Measurements from ENCODE around the gene POLR1H.

POLR1H gene

GRCh38 chr6:30074331-30075093 lies 13.4 kb downstream of the POLR1H start:
- peaks cover 21% of the 10 kb centered on the region; the same call in 1 of the 2 replicates for H3K4me1 ChIP-seq (ENCODE audit: control insufficient read depth, insufficient read depth, low read length)

GRCh38 chr6:30075094-30075789 lies 14.2 kb downstream of the POLR1H start, which contains the start of gene RNF39:
Gene RNF39, minus strand, starts transcription at chr6:30075769. Its CDS starts 184 bp downstream, at chr6:30075585.
- Histone ChIP-seq H3K9me3 (ENCODE audit: control insufficient read depth, insufficient read depth, low read length) (no peaks in the 10 kb centered on the region), H3K4me3 (ENCODE audit: low read depth, low read length) (peak within 1 kb of the TSS; percentile 68), H3K9ac (ENCODE audit: low read depth, low read length) (no peak within 1 kb of the TSS), H3K27ac (ENCODE audit: low read depth, low read length) (no peak within 1 kb of the TSS), H3K27me3 (ENCODE audit: control insufficient read depth, insufficient read depth, low read length) (peaks cover 96% of the 10 kb centered on the region), H3K4me1 (ENCODE audit: control insufficient read depth, insufficient read depth, low read length) (peaks cover 21% of the 10 kb centered on the region; the same call in 1 of the 2 replicates), H3K36me3 (ENCODE audit: control insufficient read depth, insufficient read depth, low read length) (no peaks in the 10 kb centered on the region)

More at GRCh38 chr6:30074331-30075093, 13.4 kb downstream of the POLR1H start:
- peak overlapping the region; percentile 68 for H3K4me3 ChIP-seq (ENCODE audit: low read depth, low read length)
- H3K9me3 ChIP-seq (ENCODE audit: control insufficient read depth, insufficient read depth, low read length) = no peaks in the 10 kb centered on the region
- no peaks in the 10 kb centered on the region for H3K36me3 ChIP-seq (ENCODE audit: control insufficient read depth, insufficient read depth, low read length)
- peaks cover 99% of the 10 kb centered on the region for H3K27me3 ChIP-seq (ENCODE audit: control insufficient read depth, insufficient read depth, low read length)
- no peak overlapping the region for H3K27ac ChIP-seq (ENCODE audit: low read depth, low read length)
- no peak overlapping the region for H3K9ac ChIP-seq (ENCODE audit: low read depth, low read length)

DNA sequence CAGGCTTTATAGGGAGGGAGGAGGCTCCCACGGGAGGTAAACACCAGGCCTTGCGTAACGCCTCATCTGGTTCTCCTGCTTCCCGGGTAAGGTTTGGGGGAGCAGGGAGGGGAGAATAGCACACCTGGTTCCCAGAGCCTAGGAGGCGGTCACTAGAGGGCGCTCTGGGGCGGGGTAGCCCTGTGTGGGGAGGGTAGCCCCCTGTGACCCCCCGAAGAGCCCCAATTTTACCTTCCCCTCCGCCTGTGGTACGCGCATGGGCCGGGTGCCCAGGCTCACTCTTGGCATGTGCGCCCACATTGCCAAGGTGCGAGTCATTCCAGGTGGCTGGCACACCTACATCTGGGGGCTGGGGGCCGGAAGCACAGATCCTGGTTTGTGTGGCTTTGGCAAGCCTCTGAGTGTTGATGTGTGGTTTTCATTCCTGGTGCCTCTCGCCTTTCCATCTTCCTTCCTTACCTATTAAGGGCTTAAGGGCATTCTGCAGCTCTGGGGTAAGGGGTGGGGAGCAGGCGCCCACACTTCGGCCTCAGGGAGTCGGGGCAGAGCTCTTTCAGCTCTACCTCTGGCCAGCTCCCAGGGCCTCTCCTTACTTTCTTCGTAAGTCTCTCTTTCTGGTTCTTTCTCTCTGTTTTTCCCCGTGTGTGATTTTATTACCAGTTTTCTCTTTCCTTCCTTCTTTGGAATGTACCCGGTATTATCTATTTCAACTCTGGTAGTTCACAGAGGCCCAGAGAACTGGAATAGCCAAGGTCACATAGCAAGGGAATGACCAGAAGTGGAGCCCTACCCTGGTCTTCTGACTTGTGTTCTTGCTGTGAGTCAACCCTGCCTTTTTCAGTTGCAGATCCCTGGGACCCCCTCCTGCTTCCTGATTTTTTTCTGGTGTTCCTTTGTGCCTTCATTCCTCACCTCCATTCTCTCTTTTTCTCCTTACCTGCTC lies 15.0 kb downstream of the POLR1H start:
- H3K9me3 ChIP-seq (ENCODE audit: control insufficient read depth, insufficient read depth, low read length) = no peaks in the 10 kb centered on the region
- H3K4me3 ChIP-seq (ENCODE audit: low read depth, low read length) = peak overlapping the region; percentile 68
- H3K27ac ChIP-seq (ENCODE audit: low read depth, low read length) = no peak overlapping the region
- no peaks in the 10 kb centered on the region for H3K36me3 ChIP-seq (ENCODE audit: control insufficient read depth, insufficient read depth, low read length)
- peaks cover 88% of the 10 kb centered on the region for H3K27me3 ChIP-seq (ENCODE audit: control insufficient read depth, insufficient read depth, low read length)
- H3K4me1 ChIP-seq (ENCODE audit: control insufficient read depth, insufficient read depth, low read length) = peaks cover 16% of the 10 kb centered on the region; the same call in 1 of the 2 replicates
- no peak overlapping the region for H3K9ac ChIP-seq (ENCODE audit: low read depth, low read length)

DNA sequence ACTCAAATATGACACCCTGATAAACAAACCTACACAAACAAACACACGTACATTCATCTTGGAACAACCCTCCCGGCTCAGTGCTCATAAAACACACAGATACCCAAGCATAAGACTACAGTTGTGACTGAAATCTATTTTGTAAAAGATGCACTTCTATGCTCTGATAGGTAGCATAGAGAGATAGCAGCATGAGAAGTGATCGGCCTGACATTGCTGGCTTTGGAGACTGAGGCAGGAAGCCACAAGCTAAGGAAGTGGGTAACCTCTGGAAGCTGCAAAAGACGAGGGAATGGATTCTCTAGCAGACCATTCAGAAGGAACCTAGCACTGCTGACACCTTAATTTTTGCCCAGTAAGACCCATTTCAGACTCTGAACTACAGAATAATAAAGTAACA lies 16.2 kb downstream of the POLR1H start:
- no peak overlapping the region for H3K4me3 ChIP-seq (ENCODE audit: low read depth, low read length)
- no peaks in the 10 kb centered on the region for H3K9me3 ChIP-seq (ENCODE audit: control insufficient read depth, insufficient read depth, low read length)
- peaks cover 12% of the 10 kb centered on the region; the same call in 1 of the 2 replicates for H3K4me1 ChIP-seq (ENCODE audit: control insufficient read depth, insufficient read depth, low read length)
- H3K36me3 ChIP-seq (ENCODE audit: control insufficient read depth, insufficient read depth, low read length) = no peaks in the 10 kb centered on the region
- H3K9ac ChIP-seq (ENCODE audit: low read depth, low read length) = no peak overlapping the region
- H3K27ac ChIP-seq (ENCODE audit: low read depth, low read length) = no peak overlapping the region
- H3K27me3 ChIP-seq (ENCODE audit: control insufficient read depth, insufficient read depth, low read length) = peaks cover 76% of the 10 kb centered on the region

GRCh38 chr6:30087876-30088275 lies 26.8 kb downstream of the POLR1H start:
- Histone ChIP-seq H3K9ac (ENCODE audit: low read depth, low read length) (no peak overlapping the region), H3K27ac (ENCODE audit: low read depth, low read length) (no peak overlapping the region), H3K9me3 (ENCODE audit: control insufficient read depth, insufficient read depth, low read length) (no peaks in the 10 kb centered on the region), H3K27me3 (ENCODE audit: control insufficient read depth, insufficient read depth, low read length) (peaks cover 14% of the 10 kb centered on the region; the same call in 1 of the 2 replicates), H3K4me3 (ENCODE audit: low read depth, low read length) (no peak overlapping the region), H3K4me1 (ENCODE audit: control insufficient read depth, insufficient read depth, low read length) (no peaks in the 10 kb centered on the region), H3K36me3 (ENCODE audit: control insufficient read depth, insufficient read depth, low read length) (no peaks in the 10 kb centered on the region)

DNA sequence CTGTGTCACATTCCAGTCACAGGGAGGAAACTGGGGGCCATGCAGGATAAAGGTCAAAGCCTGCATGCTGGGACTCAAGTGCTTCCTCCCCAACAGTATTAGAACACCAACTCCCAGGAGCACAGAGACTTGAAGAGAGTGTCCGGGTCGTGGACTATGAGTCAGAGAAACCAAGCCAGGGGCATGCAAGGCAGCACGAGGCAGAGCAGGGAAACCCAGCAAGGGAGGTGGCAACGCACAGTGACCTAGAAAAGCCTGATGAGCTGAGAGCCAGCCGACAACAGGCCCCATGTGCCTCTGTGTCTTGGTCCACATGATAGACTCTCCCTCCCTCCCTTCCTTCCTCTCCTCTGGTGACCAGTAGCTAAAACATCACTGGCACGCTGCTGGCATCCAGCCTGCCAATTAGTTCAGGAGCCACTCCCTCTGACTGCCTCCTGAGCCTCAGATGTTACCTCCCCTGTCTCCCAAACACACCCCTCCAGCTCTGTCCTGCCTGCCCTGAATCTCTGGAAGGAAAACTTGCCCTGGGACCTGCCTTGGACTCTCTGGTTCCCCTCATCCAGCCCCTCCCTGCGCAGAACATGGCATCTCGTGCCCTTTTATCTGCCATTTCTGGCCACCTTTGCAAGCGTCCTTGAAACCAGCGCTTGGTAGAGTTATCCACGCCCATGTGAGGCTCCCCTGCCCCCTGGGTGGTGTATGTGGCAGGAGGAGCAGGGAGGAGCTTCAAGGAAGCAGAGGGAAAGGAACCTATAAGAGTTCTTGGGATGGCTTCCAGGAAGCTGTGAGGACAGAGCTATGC lies 30.7 kb downstream of the POLR1H start:
- H3K27ac ChIP-seq (ENCODE audit: low read depth, low read length) = no peak overlapping the region
- no peaks in the 10 kb centered on the region for H3K9me3 ChIP-seq (ENCODE audit: control insufficient read depth, insufficient read depth, low read length)
- no peak overlapping the region for H3K4me3 ChIP-seq (ENCODE audit: low read depth, low read length)
- 0 out of 2 replicates have a peak, but pooled peaks cover 3% of the 10 kb centered on the region for H3K4me1 ChIP-seq (ENCODE audit: control insufficient read depth, insufficient read depth, low read length)
- H3K36me3 ChIP-seq (ENCODE audit: control insufficient read depth, insufficient read depth, low read length) = no peaks in the 10 kb centered on the region
- H3K27me3 ChIP-seq (ENCODE audit: control insufficient read depth, insufficient read depth, low read length) = peaks cover 43% of the 10 kb centered on the region
- H3K9ac ChIP-seq (ENCODE audit: low read depth, low read length) = no peak overlapping the region

GRCh38 chr6:30092852-30093543 lies 31.9 kb downstream of the POLR1H start:
- Histone ChIP-seq H3K4me3 (ENCODE audit: low read depth, low read length) (no peak overlapping the region), H3K9me3 (ENCODE audit: control insufficient read depth, insufficient read depth, low read length) (no peaks in the 10 kb centered on the region), H3K9ac (ENCODE audit: low read depth, low read length) (no peak overlapping the region), H3K27me3 (ENCODE audit: control insufficient read depth, insufficient read depth, low read length) (peaks cover 56% of the 10 kb centered on the region), H3K4me1 (ENCODE audit: control insufficient read depth, insufficient read depth, low read length) (0 out of 2 replicates have a peak, but pooled peaks cover 3% of the 10 kb centered on the region), H3K27ac (ENCODE audit: low read depth, low read length) (no peak overlapping the region), H3K36me3 (ENCODE audit: control insufficient read depth, insufficient read depth, low read length) (no peaks in the 10 kb centered on the region)

DNA sequence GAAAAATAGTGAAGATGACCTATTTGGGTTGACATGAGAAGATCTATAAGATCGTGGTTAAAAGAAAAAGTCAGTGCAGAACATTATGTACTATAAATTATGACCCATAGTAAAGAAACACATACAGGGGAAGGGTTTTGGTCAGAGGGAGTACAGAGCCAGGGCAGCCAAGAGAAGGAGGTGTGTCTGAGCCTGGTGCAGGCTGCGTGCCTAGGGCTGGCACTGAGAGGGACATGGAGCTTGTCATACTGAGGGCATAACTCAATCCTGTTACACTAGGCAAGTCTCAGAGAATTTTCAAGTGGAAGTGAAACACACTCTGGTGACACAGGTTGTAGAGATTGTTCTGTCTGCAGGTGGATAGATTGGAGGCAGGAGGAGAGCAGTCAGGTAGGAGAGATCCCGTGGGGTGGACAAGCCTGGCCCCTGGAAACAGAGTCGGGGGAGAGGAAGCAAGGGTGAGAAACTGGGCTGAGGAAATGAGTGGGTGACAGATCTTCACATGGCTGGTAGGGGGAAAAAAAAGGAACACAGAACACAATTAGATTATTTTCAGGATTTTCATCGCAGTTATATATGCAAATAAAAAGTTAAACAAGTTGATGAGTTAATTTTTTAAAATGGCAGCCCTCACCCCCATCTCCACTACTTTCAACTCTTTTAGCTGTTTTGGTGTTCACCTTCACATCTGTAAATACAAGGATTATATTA lies 33.0 kb downstream of the POLR1H start:
- no peak overlapping the region for H3K9ac ChIP-seq (ENCODE audit: low read depth, low read length)
- H3K36me3 ChIP-seq (ENCODE audit: control insufficient read depth, insufficient read depth, low read length) = no peaks in the 10 kb centered on the region
- H3K27me3 ChIP-seq (ENCODE audit: control insufficient read depth, insufficient read depth, low read length) = peaks cover 67% of the 10 kb centered on the region
- H3K4me3 ChIP-seq (ENCODE audit: low read depth, low read length) = no peak overlapping the region
- no peak overlapping the region for H3K27ac ChIP-seq (ENCODE audit: low read depth, low read length)
- no peaks in the 10 kb centered on the region for H3K9me3 ChIP-seq (ENCODE audit: control insufficient read depth, insufficient read depth, low read length)
- 0 out of 2 replicates have a peak, but pooled peaks cover 3% of the 10 kb centered on the region for H3K4me1 ChIP-seq (ENCODE audit: control insufficient read depth, insufficient read depth, low read length)

- no peaks in the 10 kb centered on the region for H3K36me3 ChIP-seq (ENCODE audit: control insufficient read depth, insufficient read depth, low read length)
- H3K9me3 ChIP-seq (ENCODE audit: control insufficient read depth, insufficient read depth, low read length) = no peaks in the 10 kb centered on the region
- peaks cover 80% of the 10 kb centered on the region for H3K27me3 ChIP-seq (ENCODE audit: control insufficient read depth, insufficient read depth, low read length)
- no peak overlapping the region for H3K9ac ChIP-seq (ENCODE audit: low read depth, low read length)
- peaks cover 18% of the 10 kb centered on the region for H3K4me1 ChIP-seq (ENCODE audit: control insufficient read depth, insufficient read depth, low read length)
- no peak overlapping the region for H3K27ac ChIP-seq (ENCODE audit: low read depth, low read length)
- H3K4me3 ChIP-seq (ENCODE audit: low read depth, low read length) = no peak overlapping the region
Observed at GRCh38 chr6:30096829-30097228, 35.8 kb downstream of the POLR1H start.

Data from HUES48 (cell line).